H1 (cell line): ENCODE measurements around the gene KCTD17. TPM values are rescaled to one million over a fixed set of nuclear protein-coding genes. Genes with fewer than 3 reads are reported as not detected.

ENCODE experiments used
- CTCF ChIA-PET: fragments of 300-600 bp; sonication (Branson Sonifier 250); formaldehyde crosslinking; loops from one replicate; lab custom pipeline; 2021; ENCODE audit not compliant: partially characterized antibody; lab: Charles Lee
- POLR2A ChIA-PET: fragments of 300-600 bp; sonication (Branson Sonifier 250); formaldehyde crosslinking; loops from one replicate; lab custom pipeline; 2021; ENCODE audit warnings: inconsistent platforms; ENCODE audit not compliant: partially characterized antibody; lab: Charles Lee
- DNase-seq, 2 experiments: peaks; one replicate each; pipeline versions ENCODE4 v3.0.0 to v3.0.0-alpha.2; 2010 to 2022; ENCODE audit warnings: low spot score in 2 of 2, low read depth in 1 of 2, mixed read lengths in 1 of 2
- FAIRE-seq: peaks from 2 replicates; lab custom pipeline; 2011; peaks lifted over from hg19 to GRCh38; lab: Jason Lieb, UNC
- H2AFZ ChIP-seq: 2 replicates; pipeline ENCODE4 v1.8.1; 2012; ENCODE audit warnings: low read length, inconsistent platforms
- H2AK5ac ChIP-seq: 2 replicates; pipeline ENCODE4 v1.6.1; 2013; ENCODE audit warnings: low read depth, low read length
- H2BK120ac ChIP-seq: replicated peaks from 2 replicates; pipeline ENCODE3; 2013; ENCODE audit warnings: low read depth, low read length, inconsistent platforms
- H2BK12ac ChIP-seq: 2 replicates; pipeline ENCODE4 v1.6.1; 2013; ENCODE audit warnings: low read depth, low read length
- H2BK15ac ChIP-seq: 2 replicates; pipeline ENCODE4 v1.6.1; 2013; ENCODE audit warnings: low read length
- H2BK20ac ChIP-seq: 2 replicates; pipeline ENCODE4 v1.6.1; 2013; ENCODE audit warnings: low read length
- H2BK5ac ChIP-seq: 2 replicates; pipeline ENCODE4 v1.6.1; 2013; ENCODE audit warnings: low read depth, low read length
- H3K14ac ChIP-seq: 2 replicates; pipeline ENCODE4 v1.6.1; 2013; ENCODE audit warnings: inconsistent platforms; ENCODE audit not compliant: insufficient read length
- H3K18ac ChIP-seq: 2 replicates; pipeline ENCODE4 v1.6.1; 2013; ENCODE audit warnings: low read length; ENCODE audit errors: extremely low read depth
- H3K23ac ChIP-seq: 2 replicates; pipeline ENCODE4 v1.6.1; 2013; ENCODE audit warnings: inconsistent platforms; ENCODE audit not compliant: insufficient read length
- H3K23me2 ChIP-seq: 2 replicates; pipeline ENCODE4 v1.6.1; 2013; ENCODE audit warnings: low read depth, low read length
- H3K27ac ChIP-seq: 2 replicates; pipeline ENCODE4 v1.6.1; 2011; ENCODE audit warnings: low read depth, low read length, inconsistent platforms
- H3K27me3 ChIP-seq, 4 experiments: replicated peaks in 1 of 4; 1 replicate in 1 of 4; 2 replicates in 3 of 4; pipeline versions ENCODE4 v1.6.1 to v1.8.1; 2011 to 2013; ENCODE audit warnings: low read length in 3 of 4, mild to moderate bottlenecking in 3 of 4, inconsistent platforms in 2 of 4, mixed read lengths in 2 of 4, moderate library complexity in 1 of 4; ENCODE audit not compliant: control insufficient read depth in 3 of 4, insufficient read depth in 3 of 4; ENCODE audit errors: extremely low read depth in 1 of 4
- H3K36me3 ChIP-seq, 4 experiments: 2 replicates each; pipeline versions ENCODE4 v1.6.1 to v1.8.1; 2011 to 2013; ENCODE audit warnings: mild to moderate bottlenecking in 4 of 4, low read length in 3 of 4, moderate library complexity in 2 of 4, control low read depth in 1 of 4, inconsistent platforms in 1 of 4; ENCODE audit not compliant: insufficient read depth in 4 of 4, control insufficient read depth in 2 of 4
- H3K4ac ChIP-seq: replicated peaks from 2 replicates; pipeline ENCODE3; 2013; ENCODE audit warnings: low read length, low read depth, mixed read lengths, inconsistent platforms; ENCODE audit not compliant: insufficient read length
- H3K4me1 ChIP-seq, 4 experiments: replicated peaks in 1 of 4; 1 replicate in 1 of 4; 2 replicates in 3 of 4; pipeline versions ENCODE4 v1.6.1 to v1.8.1; 2011 to 2013; ENCODE audit warnings: low read length in 3 of 4, inconsistent platforms in 2 of 4, mixed read lengths in 1 of 4; ENCODE audit not compliant: insufficient read depth in 4 of 4, control insufficient read depth in 3 of 4
- H3K4me2 ChIP-seq, 2 experiments: 2 replicates each; pipeline versions ENCODE4 v1.6.1 to v1.8.1; 2011 to 2013; ENCODE audit warnings: low read depth in 2 of 2, low read length in 2 of 2, control low read depth in 1 of 2, inconsistent platforms in 1 of 2, mild to moderate bottlenecking in 1 of 2; ENCODE audit not compliant: insufficient read depth in 1 of 2
- H3K4me3 ChIP-seq, 4 experiments: fragments of 200-600, 300-600 bp in 1 of 4; sonication (generic), shearing (Covaris generic), sonication (Bioruptor Twin) in 1 of 4; 2 replicates each; pipeline versions ENCODE4 v1.5.1 to v1.8.1; 2011 to 2016; ENCODE audit warnings: low read length in 4 of 4, low read depth in 3 of 4, control low read depth in 2 of 4, inconsistent platforms in 2 of 4, mild to moderate bottlenecking in 2 of 4, mixed read lengths in 1 of 4, moderate library complexity in 1 of 4; ENCODE audit not compliant: insufficient read depth in 2 of 4; ENCODE audit errors: extremely low read depth in 1 of 4
- H3K56ac ChIP-seq: replicated peaks from 2 replicates; pipeline ENCODE3; 2013; ENCODE audit warnings: low read depth, mild to moderate bottlenecking, mixed read lengths, low read length, inconsistent platforms; ENCODE audit not compliant: insufficient read length
- H3K79me1 ChIP-seq: 2 replicates; pipeline ENCODE4 v1.6.1; 2013; ENCODE audit warnings: low read depth, low read length, control low read depth
- H3K79me2 ChIP-seq, 2 experiments: 2 replicates each; pipeline versions ENCODE4 v1.6.1 to v1.8.1; 2012 to 2013; ENCODE audit warnings: low read length in 2 of 2, mild to moderate bottlenecking in 2 of 2, inconsistent platforms in 1 of 2; ENCODE audit not compliant: insufficient read depth in 2 of 2, control insufficient read depth in 1 of 2
- H3K9ac ChIP-seq, 4 experiments: replicated peaks in 1 of 4; 1 replicate in 1 of 4; 2 replicates in 3 of 4; pipeline versions ENCODE4 v1.6.1 to v1.8.1; 2011 to 2013; ENCODE audit warnings: low read depth in 3 of 4, low read length in 3 of 4, control low read depth in 2 of 4, mild to moderate bottlenecking in 2 of 4, moderate library complexity in 2 of 4, inconsistent platforms in 1 of 4; ENCODE audit errors: extremely low read depth in 1 of 4
- H3K9me3 ChIP-seq, 2 experiments: 2 replicates each; pipeline versions ENCODE4 v1.6.1 to v1.8.1; 2012 to 2013; ENCODE audit warnings: mild to moderate bottlenecking in 2 of 2, moderate library complexity in 2 of 2, control low read depth in 1 of 2, inconsistent platforms in 1 of 2, low read depth in 1 of 2, low read length in 1 of 2, mixed read lengths in 1 of 2; ENCODE audit not compliant: insufficient read depth in 2 of 2
- H4K20me1 ChIP-seq, 2 experiments: replicated peaks in 1 of 2; 2 replicates each; pipeline versions ENCODE3 to v1.8.1; 2011 to 2013; ENCODE audit warnings: inconsistent platforms in 2 of 2, low read length in 2 of 2, mild to moderate bottlenecking in 1 of 2; ENCODE audit not compliant: insufficient read depth in 2 of 2, control insufficient read depth in 1 of 2
- H4K5ac ChIP-seq: 2 replicates; pipeline ENCODE4 v1.6.1; 2013; ENCODE audit warnings: low read length, low read depth, mixed read lengths, inconsistent platforms; ENCODE audit not compliant: insufficient read length
- H4K8ac ChIP-seq: 2 replicates; pipeline ENCODE4 v1.8.0; 2013; ENCODE audit warnings: mild to moderate bottlenecking, moderate library complexity, low read length, inconsistent platforms; ENCODE audit not compliant: insufficient read depth; ENCODE audit errors: extremely low read depth
- H4K91ac ChIP-seq: replicated peaks from 2 replicates; pipeline ENCODE3; 2013; ENCODE audit warnings: low read length, mixed read lengths, inconsistent platforms; ENCODE audit not compliant: insufficient read length
- RNF2 ChIP-seq: fragments of 200-900, 300-1000 bp; sonication (generic); IDR thresholded peaks from 2 replicates; pipeline ENCODE4 v1.7.1; 2016; ENCODE audit warnings: borderline replicate concordance, low read depth, mild to moderate bottlenecking, antibody characterized with exemption, low read length; ENCODE audit not compliant: poor library complexity, severe bottlenecking; ENCODE audit errors: missing control alignments
- WGBS, 2 experiments: shearing (Covaris generic) in 1 of 2; methylation state at CpG; one replicate each; pipeline versions ENCODE4 v1.1.6 to v1.1.7; 2013 to 2015; ENCODE audit warnings: low lambda C conversion rate in 2 of 2, mixed read lengths in 2 of 2, inconsistent platforms in 1 of 2, low coverage in 1 of 2, missing lambda C conversion rate in 1 of 2; ENCODE audit not compliant: insufficient replicate concordance in 2 of 2, insufficient coverage in 1 of 2, insufficient read length in 1 of 2; ENCODE audit errors: extremely low coverage in 1 of 2, missing lambda C conversion rate in 1 of 2; 5-methylcytosine and 5-hydroxymethylcytosine counted together
- polyA plus RNA-seq, 7 experiments: library from polyadenylated mRNA; depleted of rRNA in 3 of 7; stranded (reverse) in 5 of 7; unstranded in 2 of 7; fragments of >200 nt in 5 of 7; fragments of 200-250 nt in 2 of 7; gene quantifications; 1 replicate in 5 of 7; 2 replicates in 1 of 7; 4 replicates in 1 of 7; pipeline versions ENCODE4 v1.2.1 to v1.2.3, GENCODE V29; 2011 to 2013; ENCODE audit warnings: missing spikeins in 2 of 7, mixed read lengths in 2 of 7
- total RNA-seq: library from RNA; stranded (reverse); fragmentation: NEBNext Ultra II Directional; extraction: Animal tissue kit (Norgen Biotek cat#: 25700); gene quantifications from 2 replicates; pipeline ENCODE4 v1.2.1, GENCODE V29; 2021

Gene KCTD17
- total and polyA plus RNA-seq, 2 of the 8 experiments (the other 6 are each of a cell fraction or from before 2014, with no cell fraction given) = 39.4 to 44.0 TPM

- Histone ChIP-seq H4K20me1 (peaks cover 0 to 15% of the 10 kb centered on the region in 2 experiments), H3K79me1 (no peaks in the 10 kb centered on the region), H3K4me1 (peaks cover 2 to 12% (median 5%) of the 10 kb centered on the region in 4 experiments; a peak in 4 of 7 replicates), H3K27ac (no peak overlapping the region), H3K23me2 (peaks cover 19% of the 10 kb centered on the region; the same call in 1 of the 2 replicates), H3K23ac (no peak overlapping the region), H2BK20ac (no peak overlapping the region), H3K4me2 (peak overlapping the region; percentile 60 to 92), H3K4me3 (peak overlapping the region; percentile 23 to 55 (median 28); a peak in 6 of 8 replicates), H2AFZ (no peak overlapping the region), H3K9me3 (peaks cover 0 to 3% of the 10 kb centered on the region in 2 experiments; a peak in 2 of 4 replicates), H3K18ac (peak overlapping the region; percentile 93), H2BK5ac (no peak overlapping the region), H3K79me2 (no peaks in the 10 kb centered on the region), H3K14ac (no peak overlapping the region), H2BK120ac (no peak overlapping the region), H2BK12ac (0 out of 2 replicates have a peak overlapping the region, but pooled peaks have one; percentile 75), H2AK5ac (no peak overlapping the region), H3K56ac (peak overlapping the region; percentile 56), H4K8ac (peak overlapping the region; percentile 37; the same call in 1 of the 2 replicates), H3K9ac (no peak overlapping the region; a peak in 1 of 7 replicates), H3K36me3 (no peaks in the 10 kb centered on the region), H4K5ac (no peak overlapping the region), H4K91ac (peak overlapping the region; percentile 91), H2BK15ac (no peak overlapping the region; the same call in 1 of the 2 replicates), H3K4ac (no peak overlapping the region), H3K27me3 (peaks cover 14 to 61% (median 56%) of the 10 kb centered on the region in 4 experiments)
- DNase-seq (peak; percentile 64 to 83), FAIRE-seq (no peak)
- POLR2A ChIA-PET = interaction anchor here (0.8 to 1.8 kb wide), 2 partner anchors 17 to 81 kb away, joined by 4 to 5 read pairs; partner anchors contain the start of genes IL2RB and KCTD17
- WGBS, 2 experiments = 5% methylated on average over 30 of the region's 36 CpGs; no CpG with 5 or more reads in 1 of the 2 experiments
- CTCF ChIA-PET = interaction anchor here (0.5 to 1.8 kb wide), 7 partner anchors 10 to 130 kb away, joined by 3 to 9 read pairs (median 3); no protein-coding TSS in a partner anchor
- no peak for TF ChIP-seq RNF2
Observed at GRCh38 chr22:37068859-37069258, 17.3 kb downstream of the KCTD17 start.
